CD4-positive, alpha-beta T cell treated with Interleukin-1 beta for 1 hour (primary cell): ENCODE measurements around the gene WRAP53.

ENCODE experiments used
- DNase-seq, 2 donors: peaks; one replicate each; pipeline ENCODE4 v3.0.0-alpha.2; 2020 to 2022

WRAP53 gene

DNA sequence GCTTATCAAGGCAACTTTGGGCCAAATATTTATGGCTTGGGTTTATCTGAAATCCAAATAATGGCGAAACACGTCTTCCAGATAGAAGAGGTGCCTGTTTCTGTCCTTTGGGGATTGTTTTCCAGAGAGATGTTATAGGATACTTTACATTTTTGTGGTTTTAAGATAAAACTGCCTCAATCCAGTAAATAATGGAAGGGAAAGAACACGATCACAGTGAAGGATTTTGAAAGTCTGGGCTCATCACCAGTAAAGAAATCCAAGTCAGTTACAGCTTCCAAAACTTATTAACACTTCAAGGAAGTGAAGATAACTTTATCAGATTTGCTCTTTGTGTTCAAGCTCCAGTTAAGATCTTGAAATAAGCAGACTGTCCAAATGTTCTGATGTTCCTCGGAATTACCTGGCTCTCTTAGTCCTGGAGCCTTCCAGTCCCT, 59.4 kb downstream of the WRAP53 start:
- no peak for DNase-seq

DNA sequence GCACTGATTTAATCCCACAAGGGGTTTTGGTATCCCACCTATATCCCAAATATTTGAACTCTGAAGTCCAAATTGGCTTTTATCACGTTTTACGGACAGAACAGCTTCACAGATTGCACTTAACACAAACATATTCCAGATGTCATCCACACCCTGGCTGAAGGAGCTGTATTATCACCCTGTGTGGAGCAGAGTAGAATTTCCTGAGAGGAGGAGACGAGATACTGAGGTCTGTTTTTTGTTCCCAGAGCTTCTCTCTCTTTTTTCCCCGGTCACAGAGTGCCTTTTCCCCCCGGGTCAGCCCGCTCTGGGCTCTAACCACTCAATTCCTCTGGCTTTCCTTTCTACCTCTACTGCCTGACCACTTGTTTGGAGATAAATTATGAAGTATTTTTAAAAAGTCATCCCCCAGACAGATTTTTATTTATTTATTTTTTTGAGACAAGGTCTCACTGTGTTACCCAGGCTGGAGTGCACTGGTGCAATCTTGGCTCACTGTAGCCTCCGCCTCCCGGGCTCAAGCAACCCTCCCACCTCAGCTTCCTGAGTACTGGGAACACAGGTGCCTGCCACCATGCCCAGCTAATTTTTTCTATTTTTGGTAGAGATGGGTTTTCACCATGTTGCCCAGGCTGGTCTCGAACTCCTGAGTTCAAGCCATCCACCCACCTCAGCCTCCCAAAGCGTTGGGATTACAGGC, 59.9 kb downstream of the WRAP53 start:
- no peak for DNase-seq

DNA sequence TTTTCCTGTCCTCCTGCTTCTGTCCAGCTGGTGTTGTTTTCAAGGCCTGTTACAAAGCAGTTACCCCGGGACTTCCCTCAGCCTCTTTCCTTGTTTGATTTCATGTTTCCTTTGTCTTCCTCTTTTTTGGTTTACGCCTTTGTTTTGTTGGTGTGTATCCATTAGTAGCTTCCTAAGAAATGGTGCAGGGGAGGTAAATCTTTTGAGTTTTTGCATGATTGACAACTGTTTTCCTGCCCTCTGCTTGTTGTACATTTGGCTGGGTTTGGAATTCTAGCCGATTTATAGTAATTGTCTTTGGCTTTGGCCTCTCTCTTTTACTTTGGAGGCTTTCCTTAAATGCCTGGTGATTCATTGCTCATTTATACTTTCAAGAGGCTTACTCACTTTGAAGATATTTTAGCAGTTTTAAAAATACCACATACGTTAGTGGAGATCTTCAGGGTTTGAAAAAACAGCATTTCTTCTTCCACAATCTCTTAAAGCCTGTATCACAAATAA, 62.1 kb downstream of the WRAP53 start:
- DNase-seq, result no peak
